HG03457 (cell line): Measurements from ENCODE around the gene GPX4.

Experiments
- ATAC-seq: cut with Tn5 transposase; IDR thresholded peaks from one replicate; pipeline ENCODE4 v1.9.1; 2021; ENCODE audit warnings: moderate number of reproducible peaks; ENCODE audit not compliant: unreplicated experiment

Gene GPX4

DNA sequence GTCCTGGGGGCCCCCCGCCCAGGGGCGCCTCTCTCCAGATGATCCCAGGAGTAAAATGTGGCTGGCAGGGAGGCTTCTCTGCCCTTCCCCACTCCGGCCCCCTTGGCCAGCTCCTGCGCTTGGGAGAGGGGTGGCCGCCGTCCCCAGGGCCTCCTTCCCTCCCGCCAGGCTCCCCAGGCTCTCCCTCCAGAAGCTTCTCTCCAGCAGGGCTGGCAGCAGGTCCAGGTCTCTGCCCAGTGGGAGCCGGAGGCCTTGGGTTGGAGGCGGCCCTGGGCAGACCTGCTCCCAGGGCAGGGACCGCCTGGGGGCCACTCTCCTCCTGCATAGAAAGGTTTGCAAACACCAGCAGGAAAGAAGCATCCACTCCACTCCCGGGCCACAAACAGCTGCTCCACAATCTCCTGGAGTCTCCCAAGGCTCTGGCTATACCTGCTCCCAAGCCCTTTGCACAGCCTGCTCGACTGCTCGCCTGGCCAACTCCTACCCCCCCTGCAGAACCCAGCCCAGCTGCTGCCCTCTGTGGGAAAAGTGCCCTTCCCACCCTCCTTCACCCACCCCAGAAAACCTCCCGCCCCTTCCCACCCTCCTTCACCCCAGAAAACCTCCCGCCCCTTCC is 44.2 kb downstream of the GPX4 start:
- ATAC-seq, result no peak

- ATAC-seq, result no peak
Observed at GRCh38 chr19:1149259-1150045, 45.7 kb downstream of the GPX4 start.

DNA sequence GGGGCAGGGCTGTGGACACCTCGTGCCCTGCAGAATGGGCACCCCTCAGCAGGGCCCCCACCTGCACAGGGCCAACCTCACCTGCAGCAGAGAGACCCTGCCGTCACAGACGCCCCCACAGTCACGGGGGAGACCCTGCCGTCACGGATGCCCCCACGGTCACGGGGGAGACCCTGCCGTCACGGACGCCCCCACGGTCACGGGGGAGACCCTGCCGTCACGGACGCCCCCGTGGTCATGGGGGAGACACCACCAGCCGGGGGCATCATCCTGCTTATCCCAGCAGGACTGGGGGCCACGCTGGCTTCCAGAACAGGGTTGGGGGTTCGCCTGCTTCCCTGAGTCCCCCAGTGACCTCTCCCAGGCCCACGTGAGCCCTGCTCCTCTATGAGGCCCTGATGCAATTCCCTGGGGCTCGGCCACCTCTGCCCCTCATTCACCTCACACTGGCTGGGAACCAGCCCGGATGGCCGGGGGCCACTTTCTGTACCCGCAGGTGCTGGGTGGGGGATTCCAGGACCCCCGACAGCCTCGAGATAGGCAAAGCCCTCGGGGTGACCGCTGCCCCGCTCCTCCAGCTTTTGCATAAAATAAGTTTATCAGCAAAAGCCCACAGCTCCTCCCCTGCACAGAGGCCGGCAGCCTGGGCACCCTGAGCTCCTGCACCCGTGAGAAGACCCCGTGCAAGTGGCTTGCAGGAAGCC is 46.7 kb downstream of the GPX4 start:
- ATAC-seq, result no peak

DNA sequence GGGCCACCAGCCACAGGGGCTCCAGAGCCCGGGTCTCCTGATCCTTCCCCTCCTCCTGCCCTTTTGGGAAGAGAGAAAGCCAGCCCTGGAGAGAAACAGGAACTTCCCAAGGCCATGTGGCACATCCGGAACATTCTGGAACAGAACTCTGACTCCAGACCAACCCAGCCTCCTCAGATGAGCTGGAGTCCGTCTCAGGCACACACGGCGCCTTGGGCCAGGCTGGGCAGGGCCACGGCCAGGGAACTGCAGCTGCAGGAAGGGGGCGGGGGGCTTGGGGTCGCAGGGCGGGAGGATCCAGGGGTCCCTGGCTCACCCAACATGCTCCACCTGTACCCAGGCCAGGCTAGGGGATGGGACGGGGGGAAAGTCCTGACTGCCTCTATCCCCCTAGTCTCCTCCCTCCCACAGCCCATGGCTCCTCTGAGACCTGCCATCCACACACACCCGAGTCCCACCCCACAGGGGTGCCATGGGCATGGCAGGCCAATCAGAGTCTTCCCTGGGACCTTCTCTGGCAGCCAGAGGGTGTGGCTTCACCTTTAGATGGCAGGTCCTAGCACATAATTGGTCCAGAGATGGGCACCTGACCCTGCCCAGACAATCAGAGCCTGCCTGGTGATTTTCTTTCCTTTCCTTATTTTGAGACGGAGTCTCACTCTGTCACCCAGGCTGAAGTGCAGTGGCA is 47.4 kb downstream of the GPX4 start:
- no peak for ATAC-seq

- ATAC-seq, result no peak
Observed at GRCh38 chr19:1151917-1152587, 48.3 kb downstream of the GPX4 start.

DNA sequence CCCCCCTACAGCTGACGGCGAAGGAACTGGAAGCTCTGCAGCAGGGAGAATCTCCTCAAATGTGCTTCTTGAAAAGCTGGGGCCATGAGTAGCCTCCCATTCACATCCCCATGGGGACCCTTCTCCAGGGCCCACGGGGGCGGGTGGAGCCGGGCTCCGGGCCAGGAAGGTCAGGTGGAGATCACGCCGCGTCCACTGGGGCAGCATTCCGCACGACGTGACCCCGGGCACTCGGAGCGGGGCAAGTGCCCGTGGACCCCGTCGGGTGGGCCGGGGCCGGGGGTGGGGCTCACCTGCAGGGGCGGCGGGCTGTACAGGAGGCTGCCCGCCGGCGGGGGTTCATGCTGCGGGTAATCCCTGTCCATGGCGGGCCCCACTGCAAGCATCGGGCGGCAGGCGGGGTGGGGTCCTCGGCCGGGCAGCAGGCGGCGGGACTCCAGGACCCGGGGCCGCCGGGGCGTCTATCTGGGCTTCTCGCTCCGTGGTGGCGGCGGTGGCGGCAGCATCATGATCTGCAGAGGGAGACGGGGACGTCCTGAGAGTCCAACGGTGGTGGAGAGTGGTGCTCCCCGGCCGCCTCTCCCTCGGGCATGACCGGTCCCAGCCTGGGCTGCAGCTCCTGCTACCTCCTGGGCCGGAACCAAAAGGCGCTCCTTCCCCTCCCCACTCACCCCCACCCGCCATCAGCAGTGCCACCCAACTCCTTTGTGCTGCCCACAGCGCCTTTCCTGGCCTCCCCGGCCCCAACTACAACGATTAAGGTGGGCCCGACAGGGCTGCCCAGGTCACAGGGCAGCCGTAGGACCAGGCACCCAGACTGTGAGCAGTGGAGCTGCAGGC is 50.3 kb downstream of the GPX4 start:
- ATAC-seq, result no peak

- no peak for ATAC-seq
Observed at GRCh38 chr19:1154731-1155351, 51.0 kb downstream of the GPX4 start.

DNA sequence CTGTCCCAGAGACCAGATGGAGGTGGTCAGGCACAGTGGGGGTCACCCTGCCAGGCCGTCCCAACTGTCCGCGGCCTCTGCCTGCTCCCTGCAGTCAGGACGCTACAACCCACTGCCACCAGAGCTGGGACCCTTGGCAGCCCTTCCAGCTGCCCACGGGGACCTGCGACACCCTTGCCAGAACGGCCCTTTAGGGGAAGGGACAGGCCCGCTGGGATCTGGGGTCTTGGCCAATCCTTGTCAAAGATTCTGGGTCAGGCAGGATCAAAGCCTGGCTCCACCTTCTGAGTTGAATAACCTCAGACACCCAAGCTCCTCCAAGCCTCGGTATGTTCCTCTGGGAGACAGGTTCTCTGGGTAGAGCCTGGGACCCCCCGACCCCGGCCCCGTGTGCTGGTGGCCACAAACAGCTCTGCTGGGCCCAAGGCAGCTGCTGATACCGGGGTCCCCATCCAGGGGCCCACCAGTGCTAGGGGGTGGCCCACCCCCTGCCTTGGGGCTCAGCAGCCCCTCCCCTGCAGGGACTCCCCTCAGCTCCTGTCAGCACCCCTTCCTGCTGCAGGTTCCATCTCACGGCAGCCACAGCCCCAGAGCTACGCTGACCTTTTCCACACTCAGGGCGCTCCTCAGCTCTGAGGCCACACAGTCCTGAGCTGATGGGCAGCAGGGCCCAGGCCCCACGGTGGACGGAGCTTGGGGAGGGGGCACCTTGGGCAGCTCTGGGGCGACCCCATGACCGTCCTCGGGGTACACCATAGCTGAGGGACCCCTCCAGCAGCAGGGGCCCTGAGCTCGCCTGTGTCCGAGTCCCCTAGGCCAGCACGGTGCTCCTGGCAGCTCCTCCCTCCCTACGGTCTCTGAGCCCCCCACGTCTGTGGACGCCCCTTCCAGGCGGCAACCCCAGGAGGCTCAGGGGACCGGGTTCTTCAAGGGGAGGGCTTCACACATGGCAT is 51.8 kb downstream of the GPX4 start:
- ATAC-seq, result no peak
